Measurements from ENCODE around the gene IPMK.

IPMK gene

DNA sequence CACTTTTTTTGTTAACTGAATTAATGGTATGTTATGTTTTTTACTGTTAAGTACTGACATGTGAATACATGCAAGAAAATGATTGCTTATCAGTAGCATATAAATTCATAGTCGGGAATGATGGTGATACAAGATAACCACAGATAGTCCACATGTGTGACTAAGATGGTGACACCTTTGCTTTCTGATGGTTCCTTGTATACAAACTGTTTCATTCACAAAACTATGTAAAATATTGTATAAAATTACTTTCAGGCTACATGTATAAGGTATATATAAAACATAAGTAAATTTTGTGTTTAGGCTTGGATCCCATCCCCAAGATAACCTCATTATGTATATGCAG is 11.2 kb upstream of the IPMK start:
- DNase-seq (ENCODE audit: low spot score), result no peak

DNA sequence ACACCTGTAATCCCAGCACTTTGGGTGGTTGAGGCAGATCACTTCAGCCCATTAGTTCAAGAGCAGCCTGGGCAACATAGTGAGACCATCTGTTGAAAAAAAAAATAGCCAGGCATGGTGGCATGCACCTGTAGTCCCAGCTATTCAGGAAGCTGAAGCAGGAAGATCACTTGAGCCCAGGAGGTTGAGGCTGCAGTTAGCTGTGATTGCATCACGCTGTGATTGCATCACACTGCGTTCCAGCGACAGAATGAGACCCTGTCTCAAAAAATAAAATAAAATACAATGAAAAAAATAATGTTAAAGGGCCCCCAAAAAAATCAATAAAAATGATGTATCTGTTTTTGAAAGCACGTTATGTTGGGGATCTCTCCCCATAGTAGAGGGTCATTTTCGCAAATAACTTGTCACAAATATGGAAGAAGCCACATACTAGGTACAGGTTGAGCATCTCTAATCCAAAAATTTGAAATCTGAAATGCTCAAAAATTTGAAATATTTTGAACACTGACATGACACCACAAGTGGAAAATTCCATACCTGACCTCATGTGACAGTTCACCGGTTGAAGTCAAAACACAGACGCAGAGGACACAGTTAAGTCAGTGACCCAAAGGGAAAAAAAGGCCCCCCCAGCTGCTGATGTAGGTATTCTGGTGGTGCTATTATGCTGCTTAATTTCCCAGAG is 10.7 kb upstream of the IPMK start:
- TF ChIP-seq, protein P1, sequence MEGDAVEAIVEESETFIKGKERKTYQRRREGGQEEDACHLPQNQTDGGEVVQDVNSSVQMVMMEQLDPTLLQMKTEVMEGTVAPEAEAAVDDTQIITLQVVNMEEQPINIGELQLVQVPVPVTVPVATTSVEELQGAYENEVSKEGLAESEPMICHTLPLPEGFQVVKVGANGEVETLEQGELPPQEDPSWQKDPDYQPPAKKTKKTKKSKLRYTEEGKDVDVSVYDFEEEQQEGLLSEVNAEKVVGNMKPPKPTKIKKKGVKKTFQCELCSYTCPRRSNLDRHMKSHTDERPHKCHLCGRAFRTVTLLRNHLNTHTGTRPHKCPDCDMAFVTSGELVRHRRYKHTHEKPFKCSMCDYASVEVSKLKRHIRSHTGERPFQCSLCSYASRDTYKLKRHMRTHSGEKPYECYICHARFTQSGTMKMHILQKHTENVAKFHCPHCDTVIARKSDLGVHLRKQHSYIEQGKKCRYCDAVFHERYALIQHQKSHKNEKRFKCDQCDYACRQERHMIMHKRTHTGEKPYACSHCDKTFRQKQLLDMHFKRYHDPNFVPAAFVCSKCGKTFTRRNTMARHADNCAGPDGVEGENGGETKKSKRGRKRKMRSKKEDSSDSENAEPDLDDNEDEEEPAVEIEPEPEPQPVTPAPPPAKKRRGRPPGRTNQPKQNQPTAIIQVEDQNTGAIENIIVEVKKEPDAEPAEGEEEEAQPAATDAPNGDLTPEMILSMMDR (IDR thresholded peaks at IDR 0.05; ENCODE audit: extremely low read depth, missing control alignments), result no peak
- no peak for DNase-seq (ENCODE audit: low spot score)

More for the DNA sequence above, 11.2 kb upstream of the IPMK start:
- TF ChIP-seq, protein P1 (IDR thresholded peaks at IDR 0.05; ENCODE audit: extremely low read depth, missing control alignments), result no peak

DNA sequence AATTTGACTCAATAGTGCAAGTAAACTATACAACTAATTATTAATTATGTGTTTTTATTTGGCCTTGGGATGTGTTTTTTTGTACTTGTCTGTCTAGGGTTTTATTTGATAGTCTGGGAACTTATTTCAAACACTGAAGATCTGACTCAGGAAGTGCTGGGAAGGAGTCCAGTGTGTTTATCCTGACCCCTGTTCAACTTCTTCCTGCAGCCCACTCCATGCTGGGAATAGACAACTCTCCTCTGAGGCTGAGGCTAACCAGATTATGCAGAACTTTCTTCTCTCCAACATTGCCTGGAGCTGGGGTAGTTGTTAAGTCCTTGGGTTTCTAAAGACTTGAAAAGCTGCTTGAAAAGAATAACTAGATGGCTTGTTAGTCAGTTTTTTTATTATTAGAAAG is 8.2 kb upstream of the IPMK start:
- TF ChIP-seq, protein P1 (IDR thresholded peaks at IDR 0.05; ENCODE audit: extremely low read depth, missing control alignments), result no peak
- no peak for DNase-seq (ENCODE audit: low spot score)

DNA sequence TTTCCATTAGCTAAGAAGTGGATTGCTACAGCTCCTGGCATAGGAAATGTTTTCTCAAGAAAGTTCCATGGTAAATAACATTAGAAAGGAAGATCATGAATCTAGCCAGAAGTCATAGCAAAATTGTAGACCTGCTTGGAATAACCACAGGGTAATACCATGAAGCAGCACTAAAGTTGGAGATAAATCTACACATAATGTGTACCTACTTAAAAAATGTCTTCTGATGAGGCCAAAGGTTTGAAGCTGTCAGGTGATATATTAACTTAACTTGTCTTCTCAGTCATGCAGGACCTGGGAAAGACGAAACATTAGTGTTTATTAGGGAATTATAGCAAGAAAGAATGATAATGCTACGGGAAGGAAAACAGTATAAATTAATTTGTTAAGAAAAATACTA is 7.6 kb upstream of the IPMK start:
- no peak for DNase-seq (ENCODE audit: low spot score)
- TF ChIP-seq, protein P1 (IDR thresholded peaks at IDR 0.05; ENCODE audit: extremely low read depth, missing control alignments), result no peak

GRCh38 chr10:58269782-58270290 is 2.1 kb upstream of the IPMK start:
- TF ChIP-seq, protein P1 (IDR thresholded peaks at IDR 0.05; ENCODE audit: extremely low read depth, missing control alignments), result no peak
- no peak for DNase-seq (ENCODE audit: low spot score)

DNA sequence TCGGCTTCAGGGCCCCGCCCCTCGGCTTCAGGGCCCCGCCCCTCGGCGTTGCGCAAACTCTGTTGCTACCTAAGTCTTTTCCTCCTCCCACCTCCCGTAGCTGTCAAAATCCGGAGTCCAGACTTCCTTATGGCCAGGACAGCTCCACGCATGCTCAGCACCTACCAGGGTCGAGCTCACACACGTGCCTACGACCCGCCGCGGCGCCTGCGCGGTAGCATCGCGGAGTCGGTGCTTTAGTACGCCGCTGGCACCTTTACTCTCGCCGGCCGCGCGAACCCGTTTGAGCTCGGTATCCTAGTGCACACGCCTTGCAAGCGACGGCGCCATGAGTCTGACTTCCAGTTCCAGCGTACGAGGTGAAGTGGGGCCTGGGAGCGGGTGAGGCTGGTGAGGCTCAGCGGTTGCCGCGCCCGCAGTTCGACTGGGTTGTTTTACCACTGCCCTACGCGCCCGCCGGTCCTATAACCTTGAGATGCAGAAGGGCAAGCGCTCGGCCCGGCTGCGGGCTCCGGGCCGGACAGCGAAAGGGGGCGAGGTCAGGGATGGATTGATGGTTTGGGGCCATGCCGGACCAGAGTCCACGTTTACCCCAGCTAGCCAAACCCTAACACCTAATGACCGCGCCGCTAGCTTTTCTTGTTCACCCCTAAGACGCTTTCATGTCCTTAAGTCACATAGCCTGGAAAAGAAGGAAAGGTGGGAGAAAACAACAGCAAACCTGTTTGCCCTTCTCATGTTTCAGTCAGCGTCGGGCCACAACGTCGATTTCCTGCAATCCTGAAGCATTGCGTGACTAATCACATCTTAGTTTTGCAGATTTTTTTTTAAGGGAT is 1.5 kb upstream of the IPMK start, which contains the start of gene CISD1:
Gene CISD1, plus strand, starts transcription at position 217 of the 836 bp plus-strand sequence. Its CDS starts 112 bp downstream, at position 329.
- peak; percentile 95 for DNase-seq (ENCODE audit: low spot score)

More for the DNA sequence above, 1.5 kb upstream of the IPMK start, which contains the start of gene CISD1:
- TF ChIP-seq, protein P1 (IDR thresholded peaks at IDR 0.05; ENCODE audit: extremely low read depth, missing control alignments), result no peak
